A549 (cell line): ENCODE measurements around the gene OBSL1.

Source experiments
- CBX2 ChIP-seq: fragments of 200-600 bp; sonication (generic); IDR thresholded peaks from 2 replicates; pipeline ENCODE4 v1.6.1; 2016; ENCODE audit warnings: low read depth, mild to moderate bottlenecking, borderline replicate concordance
- EP300 ChIP-seq, 2 experiments: fragments of >200 bp; sonication (Bioruptor Twin); formaldehyde crosslinking; IDR thresholded peaks; 2 replicates in 1 of 2; 3 replicates in 1 of 2; pipeline ENCODE4 v1.6.1; 2016 to 2017
- ESRRA ChIP-seq: fragments of 150-350 bp; IDR thresholded peaks from 2 replicates; pipeline ENCODE4 v1.6.1; 2014; ENCODE audit warnings: mild to moderate bottlenecking, low read length, borderline replicate concordance
- HDAC2 ChIP-seq: fragments of 200-600 bp; sonication (generic); IDR thresholded peaks from 2 replicates; pipeline ENCODE4 v1.6.1; 2016
- MAFK ChIP-seq: fragments of 450-650 bp; IDR thresholded peaks from 2 replicates; pipeline ENCODE4 v1.6.1; 2014; ENCODE audit not compliant: partially characterized antibody
- MYC ChIP-seq: IDR thresholded peaks from 2 replicates; pipeline ENCODE4 v1.6.1; 2012; ENCODE audit warnings: mild to moderate bottlenecking, inconsistent platforms, low read length, improper control_type of control experiment, borderline replicate concordance
- POLR2A ChIP-seq: IDR thresholded peaks from 2 replicates; pipeline ENCODE4 v1.6.1; 2012; ENCODE audit warnings: mild to moderate bottlenecking, low read length
- RARB ChIP-seq: fragments of 250-450 bp; sonication (Bioruptor Pico); IDR thresholded peaks from 2 replicates; pipeline ENCODE4 v1.8.0; 2021; ENCODE audit warnings: mild to moderate bottlenecking, moderate library complexity
- TFCP2L1 ChIP-seq: fragments of 250-450 bp; sonication (Bioruptor Pico); IDR thresholded peaks from 2 replicates; pipeline ENCODE4 v1.5.0; 2021; ENCODE audit warnings: mild to moderate bottlenecking
- TF ChIP-seq, protein P1 (sequence below): fragments of 200-600 bp; sonication (generic); IDR thresholded peaks from 2 replicates; pipeline ENCODE4 v1.6.1; 2016; ENCODE audit warnings: antibody characterized with exemption, mild to moderate bottlenecking, moderate library complexity
- TF ChIP-seq, protein P2 (sequence below): fragments of >200 bp; sonication (Bioruptor Twin); formaldehyde crosslinking; IDR thresholded peaks from 3 replicates; pipeline ENCODE4 v1.5.1; 2016
- TF ChIP-seq, protein P3 (sequence below): fragments of 450-650 bp; IDR thresholded peaks from 2 replicates; pipeline ENCODE4 v1.6.1; 2014; ENCODE audit warnings: antibody characterized with exemption
- TF ChIP-seq, protein P4 (sequence below): IDR thresholded peaks from 2 replicates; pipeline ENCODE4 v1.6.1; 2012
- TF ChIP-seq, protein P5 (sequence below): fragments of >200 bp; sonication (Bioruptor Twin); formaldehyde crosslinking; IDR thresholded peaks from 3 replicates; pipeline ENCODE4 v1.6.1; 2016

DNA sequence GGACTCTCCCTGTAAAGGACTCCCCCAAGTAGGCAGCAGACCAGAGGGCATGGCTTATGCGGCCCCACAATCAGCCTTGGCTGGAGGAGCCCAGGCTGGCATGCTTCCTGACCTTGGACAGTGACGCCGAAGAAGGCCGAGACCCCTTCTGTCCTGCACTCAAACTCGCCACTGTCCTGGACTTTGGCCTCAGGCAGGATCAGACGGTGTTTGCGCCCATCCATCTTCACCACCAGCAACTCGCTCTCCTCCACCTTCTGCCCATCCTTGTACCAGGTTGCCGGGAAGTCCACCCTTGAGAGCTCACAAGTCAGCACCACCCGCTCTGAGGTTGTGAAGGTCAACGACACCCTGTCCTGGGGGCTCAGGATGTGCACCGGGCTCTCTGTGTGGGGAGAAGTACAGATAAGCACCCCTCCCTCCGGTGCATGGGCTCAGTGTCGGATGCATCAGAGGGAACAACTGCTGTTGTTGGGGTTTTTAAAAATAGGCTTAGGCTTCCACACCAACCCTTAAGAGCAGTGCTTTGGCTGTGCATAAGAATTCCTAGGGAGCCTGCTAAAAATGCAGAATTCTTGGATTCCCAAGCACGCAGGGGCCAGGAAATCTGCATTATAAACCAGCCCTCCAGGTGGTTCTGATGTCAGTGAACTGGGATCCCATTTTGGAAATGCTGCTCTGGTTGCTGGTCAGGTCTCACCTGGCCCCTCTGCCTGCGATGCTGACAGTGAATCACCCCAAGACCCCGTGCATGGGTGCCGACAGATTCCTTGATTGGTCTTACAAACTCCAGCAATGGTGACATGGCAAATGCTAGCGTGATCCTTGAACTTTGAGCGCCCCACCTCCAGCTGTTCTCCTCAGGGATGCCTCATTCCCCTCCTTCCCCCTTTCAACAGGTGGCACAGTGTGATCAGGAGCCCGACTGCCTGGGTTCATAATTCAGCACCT lies 5.9 kb downstream of the OBSL1 start:
- TF ChIP-seq, protein P1, sequence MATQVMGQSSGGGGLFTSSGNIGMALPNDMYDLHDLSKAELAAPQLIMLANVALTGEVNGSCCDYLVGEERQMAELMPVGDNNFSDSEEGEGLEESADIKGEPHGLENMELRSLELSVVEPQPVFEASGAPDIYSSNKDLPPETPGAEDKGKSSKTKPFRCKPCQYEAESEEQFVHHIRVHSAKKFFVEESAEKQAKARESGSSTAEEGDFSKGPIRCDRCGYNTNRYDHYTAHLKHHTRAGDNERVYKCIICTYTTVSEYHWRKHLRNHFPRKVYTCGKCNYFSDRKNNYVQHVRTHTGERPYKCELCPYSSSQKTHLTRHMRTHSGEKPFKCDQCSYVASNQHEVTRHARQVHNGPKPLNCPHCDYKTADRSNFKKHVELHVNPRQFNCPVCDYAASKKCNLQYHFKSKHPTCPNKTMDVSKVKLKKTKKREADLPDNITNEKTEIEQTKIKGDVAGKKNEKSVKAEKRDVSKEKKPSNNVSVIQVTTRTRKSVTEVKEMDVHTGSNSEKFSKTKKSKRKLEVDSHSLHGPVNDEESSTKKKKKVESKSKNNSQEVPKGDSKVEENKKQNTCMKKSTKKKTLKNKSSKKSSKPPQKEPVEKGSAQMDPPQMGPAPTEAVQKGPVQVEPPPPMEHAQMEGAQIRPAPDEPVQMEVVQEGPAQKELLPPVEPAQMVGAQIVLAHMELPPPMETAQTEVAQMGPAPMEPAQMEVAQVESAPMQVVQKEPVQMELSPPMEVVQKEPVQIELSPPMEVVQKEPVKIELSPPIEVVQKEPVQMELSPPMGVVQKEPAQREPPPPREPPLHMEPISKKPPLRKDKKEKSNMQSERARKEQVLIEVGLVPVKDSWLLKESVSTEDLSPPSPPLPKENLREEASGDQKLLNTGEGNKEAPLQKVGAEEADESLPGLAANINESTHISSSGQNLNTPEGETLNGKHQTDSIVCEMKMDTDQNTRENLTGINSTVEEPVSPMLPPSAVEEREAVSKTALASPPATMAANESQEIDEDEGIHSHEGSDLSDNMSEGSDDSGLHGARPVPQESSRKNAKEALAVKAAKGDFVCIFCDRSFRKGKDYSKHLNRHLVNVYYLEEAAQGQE = no peak
- TF ChIP-seq MAFK (no peak), MYC (no peak), POLR2A (no peak), CBX2 (no peak), RARB (no peak), TFCP2L1 (CRISPR knock-in tag) (no peak), HDAC2 (no peak), ESRRA (no peak), EP300 (IDR thresholded peaks at IDR 0.05) (no peak)
- TF ChIP-seq, protein P2, sequence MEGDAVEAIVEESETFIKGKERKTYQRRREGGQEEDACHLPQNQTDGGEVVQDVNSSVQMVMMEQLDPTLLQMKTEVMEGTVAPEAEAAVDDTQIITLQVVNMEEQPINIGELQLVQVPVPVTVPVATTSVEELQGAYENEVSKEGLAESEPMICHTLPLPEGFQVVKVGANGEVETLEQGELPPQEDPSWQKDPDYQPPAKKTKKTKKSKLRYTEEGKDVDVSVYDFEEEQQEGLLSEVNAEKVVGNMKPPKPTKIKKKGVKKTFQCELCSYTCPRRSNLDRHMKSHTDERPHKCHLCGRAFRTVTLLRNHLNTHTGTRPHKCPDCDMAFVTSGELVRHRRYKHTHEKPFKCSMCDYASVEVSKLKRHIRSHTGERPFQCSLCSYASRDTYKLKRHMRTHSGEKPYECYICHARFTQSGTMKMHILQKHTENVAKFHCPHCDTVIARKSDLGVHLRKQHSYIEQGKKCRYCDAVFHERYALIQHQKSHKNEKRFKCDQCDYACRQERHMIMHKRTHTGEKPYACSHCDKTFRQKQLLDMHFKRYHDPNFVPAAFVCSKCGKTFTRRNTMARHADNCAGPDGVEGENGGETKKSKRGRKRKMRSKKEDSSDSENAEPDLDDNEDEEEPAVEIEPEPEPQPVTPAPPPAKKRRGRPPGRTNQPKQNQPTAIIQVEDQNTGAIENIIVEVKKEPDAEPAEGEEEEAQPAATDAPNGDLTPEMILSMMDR = no peak
- TF ChIP-seq, protein P3, sequence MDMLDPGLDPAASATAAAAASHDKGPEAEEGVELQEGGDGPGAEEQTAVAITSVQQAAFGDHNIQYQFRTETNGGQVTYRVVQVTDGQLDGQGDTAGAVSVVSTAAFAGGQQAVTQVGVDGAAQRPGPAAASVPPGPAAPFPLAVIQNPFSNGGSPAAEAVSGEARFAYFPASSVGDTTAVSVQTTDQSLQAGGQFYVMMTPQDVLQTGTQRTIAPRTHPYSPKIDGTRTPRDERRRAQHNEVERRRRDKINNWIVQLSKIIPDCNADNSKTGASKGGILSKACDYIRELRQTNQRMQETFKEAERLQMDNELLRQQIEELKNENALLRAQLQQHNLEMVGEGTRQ = no peak
- TF ChIP-seq, protein P4, sequence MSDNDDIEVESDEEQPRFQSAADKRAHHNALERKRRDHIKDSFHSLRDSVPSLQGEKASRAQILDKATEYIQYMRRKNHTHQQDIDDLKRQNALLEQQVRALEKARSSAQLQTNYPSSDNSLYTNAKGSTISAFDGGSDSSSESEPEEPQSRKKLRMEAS = no peak
- TF ChIP-seq, protein P5, sequence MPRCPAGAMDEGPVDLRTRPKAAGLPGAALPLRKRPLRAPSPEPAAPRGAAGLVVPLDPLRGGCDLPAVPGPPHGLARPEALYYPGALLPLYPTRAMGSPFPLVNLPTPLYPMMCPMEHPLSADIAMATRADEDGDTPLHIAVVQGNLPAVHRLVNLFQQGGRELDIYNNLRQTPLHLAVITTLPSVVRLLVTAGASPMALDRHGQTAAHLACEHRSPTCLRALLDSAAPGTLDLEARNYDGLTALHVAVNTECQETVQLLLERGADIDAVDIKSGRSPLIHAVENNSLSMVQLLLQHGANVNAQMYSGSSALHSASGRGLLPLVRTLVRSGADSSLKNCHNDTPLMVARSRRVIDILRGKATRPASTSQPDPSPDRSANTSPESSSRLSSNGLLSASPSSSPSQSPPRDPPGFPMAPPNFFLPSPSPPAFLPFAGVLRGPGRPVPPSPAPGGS = no peak
